PC-3 (cell line): ENCODE results near the gene RNF157. TPM values are rescaled to one million over a fixed set of nuclear protein-coding genes. Genes with fewer than 3 reads are reported as not detected.

Experiments used
- ATAC-seq: fragments of 200-7000 bp; cut with Tn5 transposase; 2 replicates; pipeline ENCODE4 v1.9.1; 2020; ENCODE audit warnings: mild to moderate bottlenecking, moderate library complexity
- BruUV-seq: library from RNA; stranded (reverse); fragments of 400-500 nt; replicated peaks from 2 replicates; lab custom pipeline; 2021; lab: Mats Ljungman, UMichigan
- CTCF ChIA-PET: fragments of 300-600 bp; sonication (Branson Sonifier 250); formaldehyde crosslinking; loops from one replicate; lab custom pipeline; 2022; ENCODE audit warnings: antibody characterized with exemption; lab: Charles Lee
- POLR2A ChIA-PET: fragments of 300-600 bp; sonication (Branson Sonifier 250); formaldehyde crosslinking; loops from one replicate; lab custom pipeline; 2022; ENCODE audit warnings: antibody characterized with exemption; ENCODE audit not compliant: unreplicated experiment; lab: Charles Lee
- DNase-seq: peaks from one replicate; pipeline ENCODE4 v3.0.0-alpha.2; 2015
- H2AFZ ChIP-seq: fragments of 300-600 bp; sonication (generic); 2 replicates; pipeline ENCODE4 v1.6.0; 2016; ENCODE audit warnings: antibody characterized with exemption, low read length
- H3F3A ChIP-seq: fragments of 300-600 bp; sonication (generic); one replicate; pipeline ENCODE4 v1.6.0; 2017; ENCODE audit warnings: antibody characterized with exemption, low read length, control low read depth, mild to moderate bottlenecking; ENCODE audit not compliant: unreplicated experiment
- H3K27ac ChIP-seq: fragments of 300-600 bp; sonication (generic); 2 replicates; pipeline ENCODE4 v1.5.1; 2016; ENCODE audit warnings: mild to moderate bottlenecking, low read length
- H3K27me3 ChIP-seq: fragments of 300-600 bp; sonication (generic); 2 replicates; pipeline ENCODE4 v1.6.1; 2016; ENCODE audit warnings: low read length, mixed read lengths
- H3K36me3 ChIP-seq: fragments of 300-600 bp; sonication (generic); 2 replicates; pipeline ENCODE4 v1.6.1; 2016; ENCODE audit warnings: low read depth, mixed run types, low read length, mixed read lengths
- H3K4me1 ChIP-seq: fragments of 300-600 bp; sonication (generic); 2 replicates; pipeline ENCODE4 v1.5.1; 2016; ENCODE audit warnings: low read length; ENCODE audit not compliant: insufficient read depth
- H3K4me2 ChIP-seq: fragments of 300-600 bp; sonication (generic); 2 replicates; pipeline ENCODE4 v1.6.0; 2016; ENCODE audit warnings: low read length
- H3K4me3 ChIP-seq: fragments of 300-600 bp; sonication (generic); 2 replicates; pipeline ENCODE4 v1.5.1; 2016; ENCODE audit warnings: mild to moderate bottlenecking, low read length, mixed read lengths
- H3K79me2 ChIP-seq: fragments of 300-600 bp; sonication (generic); 2 replicates; pipeline ENCODE4 v1.6.1; 2017; ENCODE audit warnings: low read length, mixed read lengths
- H3K9ac ChIP-seq: fragments of 300-600 bp; sonication (generic); 2 replicates; pipeline ENCODE4 v1.6.0; 2016; ENCODE audit warnings: mild to moderate bottlenecking, low read length
- H3K9me2 ChIP-seq: fragments of 300-600 bp; sonication (generic); replicated peaks from 2 replicates; pipeline ENCODE4 v1.6.1; 2016; ENCODE audit warnings: mixed run types, low read length, mixed read lengths
- H3K9me3 ChIP-seq: fragments of 300-600 bp; sonication (generic); 2 replicates; pipeline ENCODE4 v1.6.1; 2016; ENCODE audit warnings: low read length, mixed read lengths
- H4K20me1 ChIP-seq: fragments of 300-600 bp; sonication (generic); 2 replicates; pipeline ENCODE4 v1.6.1; 2016; ENCODE audit warnings: low read length, mixed read lengths
- CTCF ChIP-seq: fragments of 300-600 bp; sonication (generic); conservative IDR thresholded peaks from 2 replicates; pipeline ENCODE4 v1.5.1; 2017; ENCODE audit warnings: antibody characterized with exemption, low read depth, mild to moderate bottlenecking, low read length
- EZH2 ChIP-seq: fragments of 300-600 bp; sonication (generic); IDR thresholded peaks from one replicate; pipeline ENCODE4 v1.6.1; 2017; ENCODE audit warnings: antibody characterized with exemption, mild to moderate bottlenecking, low read length; ENCODE audit not compliant: unreplicated experiment
- EZH2phosphoT487 ChIP-seq: fragments of 300-600 bp; sonication (generic); IDR thresholded peaks from 2 replicates; pipeline ENCODE4 v1.6.1; 2018; ENCODE audit warnings: mild to moderate bottlenecking, antibody characterized with exemption, low read length, borderline replicate concordance
- intact Hi-C: fragments of 100-400 bp; cut with micrococcal nuclease; formaldehyde crosslinking; loops from 2 replicates; pipeline ENCODE4 v1.9.0; 2023
- total RNA-seq: library from RNA; depleted of rRNA; stranded (reverse); fragments of >200 nt; gene quantifications from 2 replicates; pipeline ENCODE4 v1.2.3, GENCODE V29; 2014

The RNF157 gene
- total RNA-seq, 1 experiment from 2014 or later = 7.4 TPM

- H3K36me3 ChIP-seq = no peaks in the 10 kb centered on the region
- BruUV-seq = no TSS peak
- H3K9me3 ChIP-seq = no peaks in the 10 kb centered on the region
- ATAC-seq (no peak), DNase-seq (no peak)
- H3K4me3 ChIP-seq = no peak overlapping the region
- POLR2A ChIA-PET = no interaction called here
- peak overlapping the region; percentile 10; the same call in 1 of the 2 replicates for H2AFZ ChIP-seq
- H3K4me1 ChIP-seq = peaks cover 15% of the 10 kb centered on the region
- H3K9me2 ChIP-seq = no peaks in the 10 kb centered on the region
- intact Hi-C loops = loop anchor here (10.0 kb wide), 1 partner anchor 158 kb away; the partner anchor contains the start of gene UBALD2
- no peak overlapping the region for H3K4me2 ChIP-seq
- no peak overlapping the region for H3K27ac ChIP-seq
- no peaks in the 10 kb centered on the region for H3F3A ChIP-seq
- CTCF ChIA-PET = interaction anchor here (0.6 kb wide), 2 partner anchors 25 to 201 kb away, joined by 4 to 7 read pairs; no protein-coding TSS in a partner anchor
- H3K9ac ChIP-seq = no peak overlapping the region
- peaks cover 19% of the 10 kb centered on the region for H3K79me2 ChIP-seq
- H4K20me1 ChIP-seq = no peaks in the 10 kb centered on the region
- TF ChIP-seq EZH2phosphoT487 = no peak
- TF ChIP-seq EZH2 = no peak
- no peak for TF ChIP-seq CTCF
- no peaks in the 10 kb centered on the region for H3K27me3 ChIP-seq
These were observed 133.6 kb downstream of the RNF157 start for GRCh38 chr17:76106703-76107102.

DNA sequence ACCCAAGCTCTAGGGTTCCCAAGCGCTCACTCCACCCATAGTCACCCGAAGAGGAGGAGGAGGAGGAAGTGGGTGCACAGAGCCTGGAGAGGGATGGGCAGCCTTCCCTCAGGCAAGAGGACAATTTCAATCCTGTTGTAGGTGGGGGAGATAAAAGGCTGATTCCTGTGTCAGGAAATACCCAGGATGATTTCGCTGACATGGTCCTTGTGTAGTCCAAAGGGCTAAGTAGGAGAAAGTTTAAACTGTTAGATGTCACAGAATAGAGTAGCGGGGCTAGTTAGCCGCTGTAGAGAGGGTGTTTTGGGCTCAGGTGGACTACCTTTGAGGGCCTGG is 135.4 kb downstream of the RNF157 start:
- CTCF ChIA-PET = interaction anchor here (0.6 kb wide), 1 partner anchor 154 kb away, joined by 4 read pairs; no protein-coding TSS in a partner anchor
- Histone ChIP-seq H3K9ac (no peak overlapping the region), H3K9me3 (no peaks in the 10 kb centered on the region), H3K36me3 (peaks cover 11% of the 10 kb centered on the region), H3K4me1 (peaks cover 15% of the 10 kb centered on the region), H3K79me2 (peaks cover 26% of the 10 kb centered on the region), H2AFZ (no peak overlapping the region), H3K4me3 (no peak overlapping the region), H3K4me2 (no peak overlapping the region), H3K27me3 (no peaks in the 10 kb centered on the region), H3K27ac (no peak overlapping the region), H4K20me1 (no peaks in the 10 kb centered on the region), H3K9me2 (no peaks in the 10 kb centered on the region), H3F3A (no peaks in the 10 kb centered on the region)
- DNase-seq (no peak), ATAC-seq (no peak)
- POLR2A ChIA-PET = no interaction called here
- BruUV-seq = no TSS peak
- TF ChIP-seq EZH2 (no peak), CTCF (no peak), EZH2phosphoT487 (no peak)
- intact Hi-C loops = loop anchor here (10.0 kb wide), 1 partner anchor 160 kb away; the partner anchor contains the start of gene UBALD2

DNA sequence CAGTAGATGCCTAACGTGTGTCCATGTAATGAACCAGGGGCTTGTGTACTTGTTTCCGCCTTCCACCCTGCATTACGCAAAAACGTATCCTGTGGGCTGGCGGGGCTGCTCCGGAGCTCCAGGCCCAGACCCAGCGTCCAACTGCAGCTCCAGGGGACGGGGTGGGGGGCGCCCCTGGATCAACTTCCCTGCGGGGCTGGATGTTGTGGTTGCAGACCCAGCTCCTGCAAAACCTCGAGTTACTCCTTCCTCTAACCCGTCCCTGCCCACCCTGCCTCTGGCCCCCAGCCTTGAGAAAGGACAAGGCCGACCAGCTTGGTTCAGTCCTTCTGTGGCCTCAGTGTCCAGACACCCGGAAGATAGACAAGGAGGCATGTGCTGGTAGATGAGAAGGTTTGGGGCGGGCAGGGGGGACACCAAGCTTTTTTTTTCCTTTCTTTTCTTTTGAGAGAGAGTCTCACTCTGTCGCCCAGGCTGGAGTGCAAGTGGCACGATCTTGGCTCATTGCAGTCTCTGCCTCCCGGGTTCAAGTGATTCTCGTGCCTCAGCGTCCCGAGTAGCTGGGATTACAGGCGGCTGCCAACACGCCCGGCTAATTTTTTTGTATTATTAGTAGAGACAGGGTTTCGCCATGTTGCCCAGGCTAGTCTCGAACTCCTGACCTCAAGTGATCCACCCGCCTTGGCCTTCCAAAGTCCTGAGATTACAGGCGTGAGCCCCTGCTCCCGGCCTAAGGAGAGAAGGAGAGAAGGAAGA is 136.0 kb downstream of the RNF157 start:
- peak overlapping the region; percentile 87 for H3K9ac ChIP-seq
- TSS peak; percentile 99 for BruUV-seq

More for the DNA sequence above, 136.0 kb downstream of the RNF157 start:
- no peak for TF ChIP-seq CTCF
- TF ChIP-seq EZH2 = no peak
- TF ChIP-seq EZH2phosphoT487 = no peak
- intact Hi-C loops = loop anchor here (10.0 kb wide), 1 partner anchor 160 kb away; the partner anchor contains the start of gene UBALD2
- peak overlapping the region; percentile 90 for H3K4me2 ChIP-seq
- H4K20me1 ChIP-seq = no peaks in the 10 kb centered on the region
- peak overlapping the region; percentile 81 for H2AFZ ChIP-seq
- no peaks in the 10 kb centered on the region for H3K27me3 ChIP-seq
- H3K4me3 ChIP-seq = peak overlapping the region; percentile 95
- peaks cover 26% of the 10 kb centered on the region for H3K79me2 ChIP-seq
- H3F3A ChIP-seq = no peaks in the 10 kb centered on the region
- H3K9me2 ChIP-seq = no peaks in the 10 kb centered on the region
- peak overlapping the region; percentile 16 for H3K27ac ChIP-seq
- ChIA-PET POLR2A (interaction anchor here (0.5 kb wide), 2 partner anchors 154 to 249 kb away, joined by 3 to 8 read pairs; partner anchors contain the start of gene PRPSAP1), CTCF (interaction anchor here (0.6 kb wide), 1 partner anchor 155 kb away, joined by 4 read pairs; no protein-coding TSS in a partner anchor)
- DNase-seq = no peak
- H3K9me3 ChIP-seq = no peaks in the 10 kb centered on the region
- H3K36me3 ChIP-seq = peaks cover 16% of the 10 kb centered on the region
- peaks cover 15% of the 10 kb centered on the region for H3K4me1 ChIP-seq
- no peak for ATAC-seq
